H9 (cell line): ENCODE measurements around the gene OR6C76. TPM values are rescaled to one million over a fixed set of nuclear protein-coding genes. Genes with fewer than 3 reads are reported as not detected.

Experiments
- DNase-seq: peaks from one replicate; pipeline ENCODE4 v3.0.0-alpha.2; 2017
- H2AFZ ChIP-seq: one replicate; pipeline ENCODE4 v1.6.1; 2013; ENCODE audit warnings: mild to moderate bottlenecking, low read length, control low read depth, moderate library complexity
- H2AK5ac ChIP-seq: 2 replicates; pipeline ENCODE4 v1.6.1; 2013; ENCODE audit warnings: low read length, control low read depth, mixed read lengths; ENCODE audit not compliant: insufficient read length
- H2BK120ac ChIP-seq: one replicate; pipeline ENCODE4 v1.6.1; 2013; ENCODE audit warnings: low read depth, mild to moderate bottlenecking, low read length, control low read depth, inconsistent platforms; ENCODE audit not compliant: poor library complexity, severe bottlenecking
- H2BK12ac ChIP-seq: 2 replicates; pipeline ENCODE4 v1.6.1; 2013; ENCODE audit warnings: low read length, control low read depth, mixed read lengths, low read depth; ENCODE audit not compliant: insufficient read length
- H2BK15ac ChIP-seq: 2 replicates; pipeline ENCODE4 v1.6.1; 2013; ENCODE audit warnings: low read depth, low read length, control low read depth
- H2BK20ac ChIP-seq: one replicate; pipeline ENCODE4 v1.6.1; 2013; ENCODE audit warnings: low read depth, mild to moderate bottlenecking, low read length, control low read depth, inconsistent platforms; ENCODE audit not compliant: poor library complexity, severe bottlenecking
- H2BK5ac ChIP-seq: 2 replicates; pipeline ENCODE4 v1.6.1; 2013; ENCODE audit warnings: low read length, control low read depth, mixed read lengths; ENCODE audit not compliant: insufficient read length
- H3K14ac ChIP-seq: 2 replicates; pipeline ENCODE4 v1.6.1; 2013; ENCODE audit warnings: low read length, control low read depth; ENCODE audit not compliant: insufficient read depth
- H3K18ac ChIP-seq: 2 replicates; pipeline ENCODE4 v1.6.1; 2013; ENCODE audit warnings: low read depth, mild to moderate bottlenecking, mixed read lengths, low read length, control low read depth; ENCODE audit not compliant: insufficient read length
- H3K23ac ChIP-seq: 2 replicates; pipeline ENCODE4 v1.6.1; 2013; ENCODE audit warnings: low read length, control low read depth, mixed read lengths, low read depth; ENCODE audit not compliant: insufficient read length
- H3K23me2 ChIP-seq: 2 replicates; pipeline ENCODE4 v1.6.1; 2013; ENCODE audit warnings: low read depth, mild to moderate bottlenecking, mixed read lengths, low read length, control low read depth; ENCODE audit not compliant: insufficient read length, poor library complexity, severe bottlenecking
- H3K27ac ChIP-seq: 2 replicates; pipeline ENCODE4 v1.5.1; 2013; ENCODE audit warnings: low read length, control low read depth, mixed read lengths, low read depth; ENCODE audit not compliant: insufficient read length
- H3K27me3 ChIP-seq: 2 replicates; pipeline ENCODE4 v1.6.1; 2013; ENCODE audit warnings: low read length, control low read depth, inconsistent platforms; ENCODE audit not compliant: insufficient read depth
- H3K4ac ChIP-seq: 2 replicates; pipeline ENCODE4 v1.6.1; 2013; ENCODE audit warnings: low read depth, mild to moderate bottlenecking, control low read depth, inconsistent platforms, low read length, moderate library complexity
- H3K4me1 ChIP-seq: 2 replicates; pipeline ENCODE4 v1.6.1; 2013; ENCODE audit warnings: low read length, control low read depth, inconsistent platforms; ENCODE audit not compliant: insufficient read depth
- H3K4me2 ChIP-seq: 2 replicates; pipeline ENCODE4 v1.6.1; 2013; ENCODE audit warnings: low read length, control low read depth, mixed read lengths; ENCODE audit not compliant: insufficient read length, insufficient read depth
- H3K56ac ChIP-seq: 2 replicates; pipeline ENCODE4 v1.6.1; 2013; ENCODE audit warnings: low read depth, mild to moderate bottlenecking, mixed read lengths, low read length, control low read depth; ENCODE audit not compliant: insufficient read length
- H3K79me1 ChIP-seq: 2 replicates; pipeline ENCODE4 v1.6.1; 2013; ENCODE audit warnings: low read depth, mild to moderate bottlenecking, moderate library complexity, low read length, control low read depth, inconsistent platforms; ENCODE audit not compliant: insufficient read depth, poor library complexity, severe bottlenecking
- H3K79me2 ChIP-seq: 2 replicates; pipeline ENCODE4 v1.6.1; 2013; ENCODE audit warnings: low read length, control low read depth, inconsistent platforms; ENCODE audit not compliant: insufficient read depth
- H3K9ac ChIP-seq: 2 replicates; pipeline ENCODE4 v1.6.1; 2013; ENCODE audit warnings: low read length, control low read depth, mixed read lengths; ENCODE audit not compliant: insufficient read length; ENCODE audit errors: extremely low read depth
- H3K9me3 ChIP-seq: one replicate; pipeline ENCODE4 v1.6.1; 2013; ENCODE audit warnings: low read depth, low read length, inconsistent platforms; ENCODE audit not compliant: control insufficient read depth
- H3T11ph ChIP-seq: one replicate; pipeline ENCODE4 v1.6.1; 2013; ENCODE audit warnings: mild to moderate bottlenecking, low read length, control low read depth, inconsistent platforms
- H4K20me1 ChIP-seq: one replicate; pipeline ENCODE4 v1.6.1; 2013; ENCODE audit not compliant: control insufficient read depth, insufficient read length, insufficient read depth
- H4K5ac ChIP-seq: 2 replicates; pipeline ENCODE4 v1.6.1; 2013; ENCODE audit warnings: low read depth, mild to moderate bottlenecking, mixed read lengths, low read length, control low read depth; ENCODE audit not compliant: insufficient read length
- H4K8ac ChIP-seq: replicated peaks from 2 replicates; pipeline ENCODE4 v1.6.1; 2013; ENCODE audit warnings: low read length, control low read depth, mixed read lengths, low read depth; ENCODE audit not compliant: insufficient read length
- H4K91ac ChIP-seq: 2 replicates; pipeline ENCODE4 v1.6.1; 2013; ENCODE audit warnings: low read depth, mild to moderate bottlenecking, moderate library complexity, mixed read lengths, low read length, control low read depth; ENCODE audit not compliant: insufficient read length
- H3K27ac Mint-ChIP-seq, 3 experiments: 2 replicates in 2 of 3; 3 replicates in 1 of 3; pipeline ENCODE4 v1.8.0; 2020 to 2021; ENCODE audit warnings: mixed read lengths in 3 of 3, mild to moderate bottlenecking in 1 of 3, moderate library complexity in 1 of 3
- H3K27me3 Mint-ChIP-seq: 2 replicates; pipeline ENCODE4 v1.8.0; 2021; ENCODE audit warnings: low read depth, mild to moderate bottlenecking, moderate library complexity, mixed read lengths
- H3K36me3 Mint-ChIP-seq, 3 experiments: 2 replicates in 2 of 3; 3 replicates in 1 of 3; pipeline ENCODE4 v1.8.0; 2020 to 2021; ENCODE audit warnings: low read depth in 3 of 3, mixed read lengths in 3 of 3; ENCODE audit not compliant: insufficient read depth in 1 of 3
- H3K4me1 Mint-ChIP-seq, 2 experiments: 2 replicates each; pipeline ENCODE4 v1.8.0; 2020; ENCODE audit warnings: mixed read lengths in 2 of 2
- H3K4me3 Mint-ChIP-seq, 2 experiments: 2 replicates in 1 of 2; 3 replicates in 1 of 2; pipeline ENCODE4 v1.8.0; 2020 to 2021; ENCODE audit warnings: mild to moderate bottlenecking in 2 of 2, mixed read lengths in 2 of 2, moderate library complexity in 1 of 2
- H3K9me3 Mint-ChIP-seq, 2 experiments: 2 replicates in 1 of 2; 3 replicates in 1 of 2; pipeline ENCODE4 v1.8.0; 2020; ENCODE audit warnings: mild to moderate bottlenecking in 2 of 2, mixed read lengths in 2 of 2, moderate library complexity in 1 of 2
- CTCF ChIP-seq: fragments of 200-600 bp; sonication (generic); conservative IDR thresholded peaks from 3 replicates; pipeline ENCODE4 v1.8.0; 2021; ENCODE audit warnings: antibody characterized with exemption, mild to moderate bottlenecking
- WGBS: extraction: QIAGEN DNeasy Blood & Tissue Kit; methylation state at CpG from one replicate; pipeline ENCODE4 v1.1.7; 2013; ENCODE audit warnings: missing lambda C conversion rate, low lambda C conversion rate, mixed read lengths; ENCODE audit not compliant: insufficient read length; ENCODE audit errors: extremely low coverage; 5-methylcytosine and 5-hydroxymethylcytosine counted together
- total RNA-seq: library from RNA; stranded (reverse); gene quantifications from 2 replicates; pipeline ENCODE4 v1.2.1, GENCODE V29; 2021

The OR6C76 gene
- total RNA-seq, 1 experiment from 2014 or later = not detected

- H3K23ac ChIP-seq = no peak within 1 kb of the TSS
- H4K5ac ChIP-seq = no peak within 1 kb of the TSS
- H3K4me1 ChIP-seq = no peaks in the 10 kb centered on the region
- H2BK120ac ChIP-seq = no peak within 1 kb of the TSS
- no CpG with 5 or more reads among the region's 1 CpG for WGBS
- no peak for TF ChIP-seq CTCF
- H4K8ac ChIP-seq = no peak within 1 kb of the TSS
- no peak within 1 kb of the TSS for H2BK12ac ChIP-seq
- no peak within 1 kb of the TSS for H3K14ac ChIP-seq
- no peak within 1 kb of the TSS for H3K18ac ChIP-seq
- no peaks in the 10 kb centered on the region for H3K9me3 ChIP-seq
- no peak for DNase-seq
- Mint-ChIP-seq H3K36me3 (no peaks in the 10 kb centered on the region), H3K4me1 (no peaks in the 10 kb centered on the region), H3K27ac (no peak within 1 kb of the TSS), H3K4me3 (no peak within 1 kb of the TSS), H3K9me3 (no peaks in the 10 kb centered on the region; a peak in 1 of 5 replicates), H3K27me3 (no peaks in the 10 kb centered on the region)
- H3K27me3 ChIP-seq = no peaks in the 10 kb centered on the region
- no peaks in the 10 kb centered on the region for H3K79me2 ChIP-seq
- no peak within 1 kb of the TSS for H3K27ac ChIP-seq
- H2BK20ac ChIP-seq = no peak within 1 kb of the TSS
- no peak within 1 kb of the TSS for H3T11ph ChIP-seq
- H3K4me2 ChIP-seq = no peak within 1 kb of the TSS
- no peak within 1 kb of the TSS for H3K4ac ChIP-seq
- no peaks in the 10 kb centered on the region for H3K79me1 ChIP-seq
- H3K23me2 ChIP-seq = no peaks in the 10 kb centered on the region
- no peak within 1 kb of the TSS for H2BK15ac ChIP-seq
- H4K91ac ChIP-seq = no peak within 1 kb of the TSS
- no peaks in the 10 kb centered on the region for H4K20me1 ChIP-seq
- H2AFZ ChIP-seq = no peak within 1 kb of the TSS
- no peak within 1 kb of the TSS for H2BK5ac ChIP-seq
- H2AK5ac ChIP-seq = no peak within 1 kb of the TSS
- H3K56ac ChIP-seq = no peak within 1 kb of the TSS
- H3K9ac ChIP-seq = no peak within 1 kb of the TSS
Measured at GRCh38 chr12:55400229-55400628, 25.8 kb upstream of the OR6C76 start, which contains the start of gene OR6C65. Gene OR6C65, plus strand, starts transcription at chr12:55400529. Its CDS starts 0 bp downstream, at chr12:55400529.
